K562 (cell line): ENCODE measurements around the gene MEGF11. TPM values are rescaled to one million over a fixed set of nuclear protein-coding genes. Genes with fewer than 3 reads are reported as not detected.

Experiments
- ATAC-seq: fragments of 200-7000 bp; cut with Tn5 transposase; 3 replicates; pipeline ENCODE4 v1.9.1; 2020; ENCODE audit warnings: moderate library complexity
- BruUV-seq: library from RNA; stranded (reverse); fragments of 400-500 nt; replicated peaks from 2 replicates; lab custom pipeline; 2021; lab: Mats Ljungman, UMichigan
- CTCF ChIA-PET: fragments of 300-600 bp; formaldehyde crosslinking; extraction: SDS; loops from one replicate; lab custom pipeline; 2021; ENCODE audit warnings: low intra/inter-chr PET ratio; lab: Yijun Ruan, JAX
- POLR2A ChIA-PET: fragments of 300-600, 350-650 bp; sonication (Branson Sonifier 250); formaldehyde crosslinking; extraction: SDS; loops from one replicate; lab custom pipeline; 2021; ENCODE audit warnings: antibody characterized with exemption, inconsistent platforms; lab: Yijun Ruan, JAX
- DNase-seq, 4 experiments: peaks; one replicate each; pipeline versions ENCODE4 v3.0.0 to v3.0.0-alpha.2; 2011 to 2018; ENCODE audit warnings: low spot score in 3 of 4, mixed read lengths in 3 of 4; ENCODE audit errors: extremely low read depth in 1 of 4
- FAIRE-seq: peaks from 2 replicates; lab custom pipeline; 2011; peaks lifted over from hg19 to GRCh38; lab: Jason Lieb, UNC
- H2AFZ ChIP-seq: 2 replicates; pipeline ENCODE4 v1.6.0; 2011; ENCODE audit warnings: low read depth, low read length, control low read depth, inconsistent platforms
- H3K27ac ChIP-seq: fragments of 200-600 bp; 3 replicates; pipeline ENCODE4 v1.8.0; 2011; ENCODE audit warnings: low read depth, mild to moderate bottlenecking, control low read depth, inconsistent platforms, low read length, moderate library complexity, mixed read lengths; ENCODE audit errors: extremely low read depth
- H3K27me3 ChIP-seq, 2 experiments: fragments of 300-600 bp in 1 of 2; 2 replicates in 1 of 2; 3 replicates in 1 of 2; pipeline versions ENCODE4 v1.6.0 to v1.8.0; 2011; ENCODE audit warnings: inconsistent platforms in 2 of 2, low read length in 2 of 2, mild to moderate bottlenecking in 1 of 2, mixed read lengths in 1 of 2, moderate library complexity in 1 of 2; ENCODE audit not compliant: control insufficient read depth in 2 of 2, insufficient read depth in 2 of 2
- H3K36me3 ChIP-seq: fragments of 300-600 bp; 3 replicates; pipeline ENCODE4 v1.8.0; 2011; ENCODE audit warnings: mild to moderate bottlenecking, low read length, inconsistent platforms; ENCODE audit not compliant: control insufficient read depth, insufficient read depth
- H3K4me1 ChIP-seq, 2 experiments: fragments of 200-600 bp in 1 of 2; replicated peaks in 1 of 2; 2 replicates in 1 of 2; 3 replicates in 1 of 2; pipeline versions ENCODE4 v1.5.1 to v1.8.0; 2011; ENCODE audit warnings: inconsistent platforms in 2 of 2, low read length in 2 of 2, mild to moderate bottlenecking in 1 of 2, mixed read lengths in 1 of 2, moderate library complexity in 1 of 2; ENCODE audit not compliant: control insufficient read depth in 2 of 2, insufficient read depth in 2 of 2
- H3K4me2 ChIP-seq: 2 replicates; pipeline ENCODE4 v1.6.1; 2011; ENCODE audit warnings: low read length, control low read depth, inconsistent platforms, mixed read lengths; ENCODE audit not compliant: insufficient read depth
- H3K4me3 ChIP-seq: fragments of 200-600 bp; sonication (generic), shearing (Covaris generic); 2 replicates; pipeline ENCODE4 v1.5.1; 2016; ENCODE audit warnings: control low read depth, inconsistent platforms
- H3K79me2 ChIP-seq: fragments of 200-600 bp; 3 replicates; pipeline ENCODE4 v1.8.0; 2011; ENCODE audit warnings: low read length, inconsistent platforms; ENCODE audit not compliant: control insufficient read depth, insufficient read depth
- H3K9ac ChIP-seq, 2 experiments: 2 replicates each; pipeline versions ENCODE4 v1.6.0 to v1.6.1; 2011; ENCODE audit warnings: low read depth in 2 of 2, low read length in 2 of 2, control low read depth in 1 of 2, inconsistent platforms in 1 of 2, mild to moderate bottlenecking in 1 of 2, mixed read lengths in 1 of 2; ENCODE audit not compliant: insufficient read depth in 1 of 2
- H3K9me1 ChIP-seq: one replicate; pipeline ENCODE4 v1.6.0; 2011; ENCODE audit warnings: inconsistent platforms, mild to moderate bottlenecking, low read length, moderate library complexity; ENCODE audit not compliant: control insufficient read depth, insufficient read depth
- H3K9me3 ChIP-seq: replicated peaks from 2 replicates; pipeline ENCODE4 v1.5.1; 2011; ENCODE audit warnings: low read depth, low read length, inconsistent platforms; ENCODE audit not compliant: control insufficient read depth, insufficient read depth
- H4K20me1 ChIP-seq: replicated peaks from 2 replicates; pipeline ENCODE4 v1.6.1; 2011; ENCODE audit warnings: low read length, inconsistent platforms, mixed read lengths; ENCODE audit not compliant: control insufficient read depth, insufficient read depth
- FOXK2 ChIP-seq, 2 experiments: fragments of 450-650 bp; IDR thresholded peaks in 1 of 2; conservative IDR thresholded peaks in 1 of 2; 2 replicates each; pipeline ENCODE4 v1.6.1; 2016; ENCODE audit warnings: low read depth in 2 of 2, mild to moderate bottlenecking in 1 of 2
- MGA ChIP-seq: fragments of 450-650 bp; IDR thresholded peaks from 2 replicates; pipeline ENCODE4 v1.6.1; 2016; ENCODE audit warnings: mild to moderate bottlenecking, moderate library complexity
- SOX6 ChIP-seq: fragments of 450-650 bp; IDR thresholded peaks from 2 replicates; pipeline ENCODE4 v1.6.1; 2014; ENCODE audit warnings: mild to moderate bottlenecking
- XRCC4 ChIP-seq: IDR thresholded peaks from one replicate; pipeline ENCODE4 v1.6.1; 2011; ENCODE audit not compliant: insufficient read depth, insufficient read length; ENCODE audit errors: extremely low read depth
- ZBTB26 ChIP-seq: fragments of 450-650 bp; formaldehyde crosslinking; IDR thresholded peaks from 2 replicates; pipeline ENCODE4 v1.4.0; 2022; ENCODE audit warnings: missing genetic modification characterization
- ZNF143 ChIP-seq: sonication (generic); formaldehyde crosslinking; IDR thresholded peaks from 2 replicates; pipeline ENCODE4 v1.9.0; 2022; ENCODE audit warnings: mild to moderate bottlenecking, missing genetic modification reagents
- ZNF197 ChIP-seq: fragments of 200-800 bp; sonication (Bioruptor generic); IDR thresholded peaks from 2 replicates; pipeline ENCODE4 v1.6.1; 2016; ENCODE audit warnings: low read depth, missing genetic modification characterization, missing compliant biosample characterization
- ZNF24 ChIP-seq: fragments of 450-650 bp; IDR thresholded peaks from 2 replicates; pipeline ENCODE4 v1.6.1; 2016
- ZNF324 ChIP-seq: fragments of 250-450 bp; sonication (Bioruptor Pico); IDR thresholded peaks from 2 replicates; pipeline ENCODE4 v1.4.0; 2020; ENCODE audit warnings: mild to moderate bottlenecking
- ZNF707 ChIP-seq: fragments of 250-450 bp; sonication (Bioruptor Pico); conservative IDR thresholded peaks from 2 replicates; pipeline ENCODE4 v1.8.0; 2022; ENCODE audit warnings: inconsistent platforms, mild to moderate bottlenecking, moderate library complexity
- WGBS: fragments of 100-300 bp; shearing (Covaris generic); methylation state at CpG from one replicate; pipeline ENCODE4 v1.1.6; 2016; ENCODE audit warnings: low coverage, mixed read lengths; ENCODE audit not compliant: insufficient coverage; ENCODE audit errors: missing lambda C conversion rate; 5-methylcytosine and 5-hydroxymethylcytosine counted together
- in situ Hi-C: fragments of 300-500 bp; cut with MboI; formaldehyde crosslinking; loops from 4 replicates; pipeline ENCODE4 v1.15.0; 2018; ENCODE audit warnings: inconsistent platforms, mixed read lengths
- intact Hi-C: fragments of 100-400 bp; cut with micrococcal nuclease; formaldehyde crosslinking; loops from 2 replicates; pipeline ENCODE4 v1.14.2; 2022
- polyA plus RNA-seq, 8 experiments: library from polyadenylated mRNA; depleted of rRNA in 4 of 8; stranded (reverse) in 5 of 8; unstranded in 3 of 8; fragments of >200 nt; fragmentation: Nextera tagmentation in 2 of 8; fragmentation: Illumina TruSeq in 1 of 8; extraction: Ambion mirVana in 2 of 8; extraction: Trizol in 1 of 8; gene quantifications; 2 replicates each; pipeline versions ENCODE4 v1.2.1 to v1.2.3, GENCODE V29; 2011 to 2014; ENCODE audit warnings: inconsistent platforms in 1 of 8, missing spikeins in 1 of 8
- total RNA-seq, 7 experiments: library from RNA; depleted of rRNA in 6 of 7; stranded (reverse); fragments of >200 nt in 6 of 7; fragmentation: Illumina TruSeq in 2 of 7; extraction: Trizol in 2 of 7; gene quantifications; 2 replicates each; pipeline versions ENCODE4 v1.2.1 to v1.2.3, GENCODE V29; 2011 to 2021; ENCODE audit warnings: low replicate concordance in 1 of 7

The MEGF11 gene
- total and polyA plus RNA-seq, 9 of the 15 experiments (the other 6 are each of a cell fraction or from before 2014, with no cell fraction given), result 0.06 to 0.23 (median 0.20) TPM; not detected in 6

- Histone ChIP-seq H3K9me1 (no peaks in the 10 kb centered on the region), H4K20me1 (no peaks in the 10 kb centered on the region), H3K79me2 (no peaks in the 10 kb centered on the region), H2AFZ (no peak overlapping the region), H3K9ac (no peak overlapping the region), H3K27ac (no peak overlapping the region), H3K27me3 (peaks cover 6 to 25% of the 10 kb centered on the region in 2 experiments; a peak in 4 of 5 replicates), H3K4me1 (no peaks in the 10 kb centered on the region; a peak in 1 of 5 replicates), H3K4me2 (no peak overlapping the region), H3K36me3 (no peaks in the 10 kb centered on the region), H3K9me3 (no peaks in the 10 kb centered on the region), H3K4me3 (no peak overlapping the region)
- ChIA-PET CTCF (no interaction called here), POLR2A (interaction anchor here (0.6 kb wide), 1 partner anchor 26 kb away, joined by 4 read pairs; no protein-coding TSS in a partner anchor)
- ATAC-seq (no peak), FAIRE-seq (no peak), DNase-seq (no peak)
- in situ Hi-C loops, result no loop called here
- no TSS peak for BruUV-seq
- WGBS, result 11% methylated on average over 10 of the region's 10 CpGs
- intact Hi-C loops, result no loop called here
- TF ChIP-seq ZNF707 (CRISPR knock-in tag), result no peak
- no peak for TF ChIP-seq ZBTB26
- no peak for TF ChIP-seq FOXK2 (conservative IDR thresholded peaks at IDR 0.05 in 1 of 2, IDR thresholded peaks at IDR 0.05 in 1 of 2; ENCODE audit: low read depth in 2 of 2)
- TF ChIP-seq MGA, result no peak
- TF ChIP-seq SOX6, result no peak
- no peak for TF ChIP-seq ZNF24
- no peak for TF ChIP-seq XRCC4
- TF ChIP-seq ZNF324 (CRISPR knock-in tag), result no peak
- TF ChIP-seq ZNF197 (CRISPR knock-in tag), result no peak
- TF ChIP-seq ZNF143 (CRISPR knock-in tag), result no peak
These were observed 235.6 kb downstream of the MEGF11 start for GRCh38 chr15:66017792-66018487.
